ENCODE measurements around the gene SLC22A23. TPM values are rescaled to one million over a fixed set of nuclear protein-coding genes. Genes with fewer than 3 reads are reported as not detected.

The SLC22A23 gene
- polyA plus RNA-seq, 4 donors, result 9.8 to 14.0 (median 11.9) TPM

GRCh38 chr6:3222506-3223038 lies 234.3 kb downstream of the SLC22A23 start:
- no peak for DNase-seq (ENCODE audit: low read depth in 4 of 4, low spot score in 2 of 4)

DNA sequence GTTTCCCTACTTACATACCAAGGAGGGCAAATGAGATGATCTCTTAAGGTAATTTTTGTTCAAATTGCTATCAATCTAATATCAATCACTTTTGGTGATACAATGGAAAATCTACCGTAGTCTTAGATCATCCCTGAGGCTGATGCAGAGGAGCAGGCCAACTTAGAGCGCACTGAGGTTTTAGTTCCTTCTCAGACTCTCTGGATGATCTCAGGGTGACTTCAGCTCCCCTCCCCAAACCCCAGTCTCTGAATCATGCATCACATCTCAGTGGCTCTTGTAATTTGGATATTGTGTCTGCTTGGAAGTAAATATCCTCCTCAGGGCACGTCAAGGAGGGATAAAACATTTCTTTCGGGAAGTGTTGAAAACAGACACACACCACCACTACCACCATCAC lies 235.3 kb downstream of the SLC22A23 start:
- DNase-seq (ENCODE audit: low read depth in 4 of 4, low spot score in 2 of 4), result no peak

DNA sequence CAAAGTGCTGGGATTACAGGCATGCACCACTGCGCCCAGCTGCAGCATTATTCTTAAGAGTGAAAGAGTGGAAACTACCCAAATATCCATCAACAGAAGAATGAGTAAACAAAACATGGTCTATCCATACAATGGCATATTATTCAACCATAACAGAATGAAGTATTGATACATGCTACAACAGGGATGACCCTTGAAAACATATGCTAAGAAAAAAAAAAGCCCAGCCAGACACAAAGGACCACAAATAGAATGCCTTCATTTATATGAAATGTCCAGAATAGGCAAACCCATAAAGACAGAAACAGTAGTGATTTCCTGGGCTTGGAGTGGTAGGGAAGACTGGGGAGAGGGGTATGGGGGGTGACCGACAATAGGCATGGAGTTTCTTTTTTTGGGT lies 236.5 kb downstream of the SLC22A23 start:
- DNase-seq (ENCODE audit: low read depth in 4 of 4, low spot score in 2 of 4), result no peak

Other genes with a start within 250 kb of the SLC22A23 start
- 100 to 1,000 TPM; 113 to 146 (median 120) TPM for gene TUBB2B, start 229.4 kb downstream of the SLC22A23 start, polyA plus RNA-seq (ENCODE audit: insufficient read length in 4 of 4)
- gene PSMG4, start 198.1 kb downstream of the SLC22A23 start, polyA plus RNA-seq (ENCODE audit: insufficient read length in 4 of 4), result 10 to 100 TPM; 16.2 to 24.0 (median 22.4) TPM